HepG2 (cell line): Measurements from ENCODE around the gene FNDC3B.

Experiments
- ELF1 ChIP-seq: sonication (generic); formaldehyde crosslinking; IDR thresholded peaks from 2 replicates; pipeline ENCODE4 v1.4.0; 2020; ENCODE audit warnings: missing genetic modification reagents
- FOXO1 ChIP-seq: sonication (generic); formaldehyde crosslinking; IDR thresholded peaks from 2 replicates; pipeline ENCODE4 v1.4.0; 2020; ENCODE audit warnings: missing genetic modification reagents
- HNRNPLL ChIP-seq: fragments of 200-400 bp; formaldehyde crosslinking; IDR thresholded peaks from 2 replicates; pipeline ENCODE4 v1.6.1; 2017; ENCODE audit warnings: mild to moderate bottlenecking, low read depth, low read length; ENCODE audit not compliant: poor library complexity, severe bottlenecking
- ZFAT ChIP-seq: sonication (generic); formaldehyde crosslinking; conservative IDR thresholded peaks from 2 replicates; pipeline ENCODE4 v1.8.1; 2023; ENCODE audit warnings: missing genetic modification reagents, inconsistent platforms
- ZNF619 ChIP-seq: sonication (generic); formaldehyde crosslinking; IDR thresholded peaks from 2 replicates; pipeline ENCODE4 v1.4.0; 2020; ENCODE audit warnings: mild to moderate bottlenecking, missing genetic modification reagents
- ZNF674 ChIP-seq: sonication (generic); formaldehyde crosslinking; IDR thresholded peaks from 2 replicates; pipeline ENCODE4 v1.5.0; 2020; ENCODE audit warnings: low read depth, mild to moderate bottlenecking, missing genetic modification reagents
- TF ChIP-seq, protein P1 (sequence below): sonication (generic); formaldehyde crosslinking; IDR thresholded peaks from 2 replicates; pipeline ENCODE4 v1.5.0; 2020; ENCODE audit warnings: mild to moderate bottlenecking, missing genetic modification reagents, moderate library complexity
- TF ChIP-seq, protein P2 (sequence below): sonication (generic); formaldehyde crosslinking; IDR thresholded peaks from 2 replicates; pipeline ENCODE4 v1.5.0; 2020; ENCODE audit warnings: missing genetic modification reagents, mild to moderate bottlenecking, borderline replicate concordance
- TF ChIP-seq, protein P3 (sequence below): sonication (generic); formaldehyde crosslinking; IDR thresholded peaks from 2 replicates; pipeline ENCODE4 v1.4.0; 2020; ENCODE audit warnings: missing genetic modification reagents, mild to moderate bottlenecking, borderline replicate concordance

GRCh38 chr3:172321035-172321434 lies 281.7 kb downstream of the FNDC3B start:
- TF ChIP-seq, protein P1, sequence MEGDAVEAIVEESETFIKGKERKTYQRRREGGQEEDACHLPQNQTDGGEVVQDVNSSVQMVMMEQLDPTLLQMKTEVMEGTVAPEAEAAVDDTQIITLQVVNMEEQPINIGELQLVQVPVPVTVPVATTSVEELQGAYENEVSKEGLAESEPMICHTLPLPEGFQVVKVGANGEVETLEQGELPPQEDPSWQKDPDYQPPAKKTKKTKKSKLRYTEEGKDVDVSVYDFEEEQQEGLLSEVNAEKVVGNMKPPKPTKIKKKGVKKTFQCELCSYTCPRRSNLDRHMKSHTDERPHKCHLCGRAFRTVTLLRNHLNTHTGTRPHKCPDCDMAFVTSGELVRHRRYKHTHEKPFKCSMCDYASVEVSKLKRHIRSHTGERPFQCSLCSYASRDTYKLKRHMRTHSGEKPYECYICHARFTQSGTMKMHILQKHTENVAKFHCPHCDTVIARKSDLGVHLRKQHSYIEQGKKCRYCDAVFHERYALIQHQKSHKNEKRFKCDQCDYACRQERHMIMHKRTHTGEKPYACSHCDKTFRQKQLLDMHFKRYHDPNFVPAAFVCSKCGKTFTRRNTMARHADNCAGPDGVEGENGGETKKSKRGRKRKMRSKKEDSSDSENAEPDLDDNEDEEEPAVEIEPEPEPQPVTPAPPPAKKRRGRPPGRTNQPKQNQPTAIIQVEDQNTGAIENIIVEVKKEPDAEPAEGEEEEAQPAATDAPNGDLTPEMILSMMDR (CRISPR knock-in tag): no peak
- TF ChIP-seq FOXO1 (no peak), HNRNPLL (no peak), ZFAT (no peak), ZNF674 (CRISPR knock-in tag) (no peak), ZNF619 (CRISPR knock-in tag) (no peak), ELF1 (CRISPR knock-in tag) (no peak)
- TF ChIP-seq, protein P2, sequence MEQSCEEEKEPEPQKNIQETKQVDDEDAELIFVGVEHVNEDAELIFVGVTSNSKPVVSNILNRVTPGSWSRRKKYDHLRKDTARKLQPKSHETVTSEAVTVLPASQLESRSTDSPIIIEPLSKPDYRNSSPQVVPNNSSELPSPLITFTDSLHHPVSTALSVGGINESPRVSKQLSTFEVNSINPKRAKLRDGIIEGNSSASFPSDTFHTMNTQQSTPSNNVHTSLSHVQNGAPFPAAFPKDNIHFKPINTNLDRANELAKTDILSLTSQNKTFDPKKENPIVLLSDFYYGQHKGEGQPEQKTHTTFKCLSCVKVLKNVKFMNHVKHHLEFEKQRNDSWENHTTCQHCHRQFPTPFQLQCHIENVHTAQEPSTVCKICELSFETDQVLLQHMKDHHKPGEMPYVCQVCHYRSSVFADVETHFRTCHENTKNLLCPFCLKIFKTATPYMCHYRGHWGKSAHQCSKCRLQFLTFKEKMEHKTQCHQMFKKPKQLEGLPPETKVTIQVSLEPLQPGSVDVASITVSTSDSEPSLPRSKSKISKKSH (CRISPR knock-in tag): no peak
- TF ChIP-seq, protein P3, sequence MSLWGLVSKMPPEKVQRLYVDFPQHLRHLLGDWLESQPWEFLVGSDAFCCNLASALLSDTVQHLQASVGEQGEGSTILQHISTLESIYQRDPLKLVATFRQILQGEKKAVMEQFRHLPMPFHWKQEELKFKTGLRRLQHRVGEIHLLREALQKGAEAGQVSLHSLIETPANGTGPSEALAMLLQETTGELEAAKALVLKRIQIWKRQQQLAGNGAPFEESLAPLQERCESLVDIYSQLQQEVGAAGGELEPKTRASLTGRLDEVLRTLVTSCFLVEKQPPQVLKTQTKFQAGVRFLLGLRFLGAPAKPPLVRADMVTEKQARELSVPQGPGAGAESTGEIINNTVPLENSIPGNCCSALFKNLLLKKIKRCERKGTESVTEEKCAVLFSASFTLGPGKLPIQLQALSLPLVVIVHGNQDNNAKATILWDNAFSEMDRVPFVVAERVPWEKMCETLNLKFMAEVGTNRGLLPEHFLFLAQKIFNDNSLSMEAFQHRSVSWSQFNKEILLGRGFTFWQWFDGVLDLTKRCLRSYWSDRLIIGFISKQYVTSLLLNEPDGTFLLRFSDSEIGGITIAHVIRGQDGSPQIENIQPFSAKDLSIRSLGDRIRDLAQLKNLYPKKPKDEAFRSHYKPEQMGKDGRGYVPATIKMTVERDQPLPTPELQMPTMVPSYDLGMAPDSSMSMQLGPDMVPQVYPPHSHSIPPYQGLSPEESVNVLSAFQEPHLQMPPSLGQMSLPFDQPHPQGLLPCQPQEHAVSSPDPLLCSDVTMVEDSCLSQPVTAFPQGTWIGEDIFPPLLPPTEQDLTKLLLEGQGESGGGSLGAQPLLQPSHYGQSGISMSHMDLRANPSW (CRISPR knock-in tag): no peak
